Fibroblast of villous mesenchyme (primary cell): ENCODE results near the gene CDH23. TPM values are rescaled to one million over a fixed set of nuclear protein-coding genes. Genes with fewer than 3 reads are reported as not detected.

Experiments
- DNase-seq: peaks from one replicate; pipeline ENCODE4 v3.0.0-alpha.2; 2010; ENCODE audit warnings: low read depth
- H3K4me3 ChIP-seq: 2 replicates; pipeline ENCODE4 v1.5.1; 2011; ENCODE audit warnings: low read depth, mild to moderate bottlenecking, low read length
- total RNA-seq: library from RNA; depleted of rRNA; stranded (reverse); fragments of >200 nt; gene quantifications from 2 replicates; pipeline ENCODE4 v1.2.3, GENCODE V29; 2012
- TF ChIP-seq, protein P1 (sequence below): IDR thresholded peaks from 2 replicates; pipeline ENCODE4 v1.5.1; 2012; ENCODE audit warnings: low read depth, mild to moderate bottlenecking, low read length; ENCODE audit not compliant: insufficient read depth

Gene CDH23
- total RNA-seq, 1 donor: under 0.01 TPM

DNA sequence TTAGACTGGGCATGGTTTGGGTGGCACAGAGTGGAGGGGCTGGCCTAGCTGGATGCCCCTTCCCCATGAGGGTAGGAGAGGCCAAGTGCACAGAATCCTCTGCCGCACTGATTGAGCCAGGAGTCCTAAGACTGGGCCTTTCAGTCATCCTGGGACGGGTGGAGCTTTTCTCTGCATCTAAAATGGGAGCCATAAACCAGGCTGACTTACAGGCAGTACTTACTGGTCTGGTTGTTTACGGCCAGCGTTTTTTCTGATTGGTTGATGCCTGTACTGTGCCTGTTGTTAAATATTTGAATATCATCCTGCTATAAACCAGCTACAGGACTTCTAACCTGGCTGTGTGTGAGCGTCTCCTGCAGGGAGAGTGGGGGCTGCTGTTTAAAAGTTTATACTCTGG is 107.8 kb downstream of the CDH23 start:
- H3K4me3 ChIP-seq: no peak overlapping the region
- DNase-seq: no peak
- TF ChIP-seq, protein P1, sequence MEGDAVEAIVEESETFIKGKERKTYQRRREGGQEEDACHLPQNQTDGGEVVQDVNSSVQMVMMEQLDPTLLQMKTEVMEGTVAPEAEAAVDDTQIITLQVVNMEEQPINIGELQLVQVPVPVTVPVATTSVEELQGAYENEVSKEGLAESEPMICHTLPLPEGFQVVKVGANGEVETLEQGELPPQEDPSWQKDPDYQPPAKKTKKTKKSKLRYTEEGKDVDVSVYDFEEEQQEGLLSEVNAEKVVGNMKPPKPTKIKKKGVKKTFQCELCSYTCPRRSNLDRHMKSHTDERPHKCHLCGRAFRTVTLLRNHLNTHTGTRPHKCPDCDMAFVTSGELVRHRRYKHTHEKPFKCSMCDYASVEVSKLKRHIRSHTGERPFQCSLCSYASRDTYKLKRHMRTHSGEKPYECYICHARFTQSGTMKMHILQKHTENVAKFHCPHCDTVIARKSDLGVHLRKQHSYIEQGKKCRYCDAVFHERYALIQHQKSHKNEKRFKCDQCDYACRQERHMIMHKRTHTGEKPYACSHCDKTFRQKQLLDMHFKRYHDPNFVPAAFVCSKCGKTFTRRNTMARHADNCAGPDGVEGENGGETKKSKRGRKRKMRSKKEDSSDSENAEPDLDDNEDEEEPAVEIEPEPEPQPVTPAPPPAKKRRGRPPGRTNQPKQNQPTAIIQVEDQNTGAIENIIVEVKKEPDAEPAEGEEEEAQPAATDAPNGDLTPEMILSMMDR: no peak

DNA sequence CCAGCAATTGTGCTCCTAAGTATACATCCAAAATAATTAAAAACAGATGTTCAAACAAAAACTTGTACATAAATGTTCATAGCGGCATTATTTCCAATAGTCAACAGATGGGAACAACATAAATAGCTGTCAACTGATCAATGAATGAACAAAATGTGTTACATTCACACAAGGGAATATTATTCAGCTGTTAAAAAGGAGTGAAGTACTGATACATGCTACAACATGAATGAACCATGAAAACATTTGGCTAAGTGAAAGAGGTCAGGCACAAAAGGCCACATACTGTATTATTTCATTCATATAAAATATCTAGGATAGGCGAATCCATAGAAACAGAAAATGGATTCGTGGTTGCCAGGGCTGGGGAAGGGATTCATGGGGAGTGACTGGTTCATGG is 109.1 kb downstream of the CDH23 start:
- TF ChIP-seq, protein P1: no peak
- no peak for DNase-seq
- H3K4me3 ChIP-seq: no peak overlapping the region

DNA sequence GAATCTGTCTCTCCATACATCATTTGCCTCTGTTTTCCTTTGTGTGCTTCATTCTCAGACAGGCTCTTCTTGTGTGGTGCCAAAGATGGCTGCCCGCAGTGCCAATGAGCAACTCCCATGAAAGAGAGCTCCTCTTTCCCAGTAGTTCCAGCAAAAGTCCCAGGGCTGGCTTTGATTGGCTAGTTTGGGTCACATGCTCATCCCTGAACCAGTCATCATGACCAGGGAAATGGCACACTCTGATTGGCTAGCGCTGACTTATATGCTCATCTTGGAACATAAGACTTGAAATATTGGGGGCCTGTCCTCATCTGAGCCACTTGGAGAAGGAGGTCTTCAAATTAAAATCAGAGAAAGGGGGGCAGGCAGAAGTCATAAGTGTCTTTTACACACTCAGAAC is 112.7 kb downstream of the CDH23 start:
- DNase-seq: no peak
- TF ChIP-seq, protein P1: no peak
- H3K4me3 ChIP-seq: no peak overlapping the region

- no peak for DNase-seq
- TF ChIP-seq, protein P1: no peak
Observed at GRCh38 chr10:71511206-71511605, 114.5 kb downstream of the CDH23 start.

DNA sequence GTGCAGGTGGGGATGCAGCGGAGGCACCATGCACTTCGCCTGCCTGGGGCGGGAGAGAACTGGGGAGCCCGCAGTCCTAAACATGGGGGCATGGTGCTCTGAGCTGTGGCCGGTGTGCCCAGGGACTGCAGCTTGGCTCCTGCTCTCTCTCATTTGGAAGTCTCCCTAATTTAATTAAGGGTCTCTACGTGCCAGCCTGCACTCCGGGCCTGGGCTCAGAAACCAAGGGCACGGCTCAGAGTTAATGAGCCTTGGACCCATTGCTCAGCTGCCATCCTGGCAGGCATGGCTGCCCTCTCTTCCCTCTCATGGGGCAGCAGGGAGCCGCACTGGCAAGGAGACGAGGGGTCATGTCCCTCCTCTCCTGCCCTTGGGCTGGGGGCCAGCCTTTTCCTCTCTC is 115.6 kb downstream of the CDH23 start:
- H3K4me3 ChIP-seq: no peak overlapping the region
- DNase-seq: no peak
- TF ChIP-seq, protein P1: no peak

More at GRCh38 chr10:71511206-71511605, 114.5 kb downstream of the CDH23 start:
- no peak overlapping the region for H3K4me3 ChIP-seq

DNA sequence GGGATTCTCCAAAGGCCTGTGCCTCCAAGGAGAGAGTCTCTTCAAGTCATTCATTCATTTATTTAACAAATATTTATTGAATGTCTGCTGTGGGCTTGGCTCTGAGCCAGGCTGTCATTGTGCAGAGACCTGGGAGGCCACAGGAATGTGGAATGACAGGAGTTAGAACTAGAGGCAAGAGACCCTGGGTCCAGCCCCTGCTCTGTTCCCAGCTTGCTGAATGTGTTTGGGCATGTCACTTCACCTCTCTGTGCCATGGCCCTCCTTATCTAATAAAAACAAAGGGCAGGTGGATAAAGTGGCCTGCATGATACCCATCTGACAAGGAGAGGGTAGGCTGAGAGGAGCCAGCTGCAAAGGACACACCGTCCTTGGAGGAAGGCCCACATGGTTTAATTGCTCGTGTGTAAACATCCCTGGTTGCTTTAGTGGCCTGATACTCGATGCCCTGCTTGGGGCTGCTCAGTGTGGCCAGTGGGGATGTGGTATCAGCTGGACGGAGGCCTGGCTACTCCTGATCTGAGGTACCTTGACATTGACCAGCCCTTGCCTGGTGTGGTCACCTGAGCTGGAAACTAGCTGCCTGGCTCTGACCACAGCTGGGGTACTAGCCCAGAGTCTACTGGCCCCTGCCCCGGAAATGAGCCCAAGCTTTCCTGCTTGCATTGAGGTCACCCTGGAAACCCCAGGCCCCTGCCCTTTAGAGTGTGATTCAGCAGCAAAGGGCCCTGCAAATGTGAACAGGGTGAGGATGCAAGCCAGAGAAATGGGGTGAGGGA is 116.2 kb downstream of the CDH23 start:
- TF ChIP-seq, protein P1: no peak
- no peak overlapping the region for H3K4me3 ChIP-seq
- no peak for DNase-seq

GRCh38 chr10:71513540-71513853 is 116.8 kb downstream of the CDH23 start:
- no peak for DNase-seq
- no peak overlapping the region for H3K4me3 ChIP-seq
- TF ChIP-seq, protein P1: no peak
